Measurements from ENCODE around the gene ADAMTSL1.
"Not testable (repeated sequence)": the region's sequence is repeated elsewhere in the genome, so short reads cannot be mapped to it uniquely, and the experiment has no call there.

ADAMTSL1 gene

DNA sequence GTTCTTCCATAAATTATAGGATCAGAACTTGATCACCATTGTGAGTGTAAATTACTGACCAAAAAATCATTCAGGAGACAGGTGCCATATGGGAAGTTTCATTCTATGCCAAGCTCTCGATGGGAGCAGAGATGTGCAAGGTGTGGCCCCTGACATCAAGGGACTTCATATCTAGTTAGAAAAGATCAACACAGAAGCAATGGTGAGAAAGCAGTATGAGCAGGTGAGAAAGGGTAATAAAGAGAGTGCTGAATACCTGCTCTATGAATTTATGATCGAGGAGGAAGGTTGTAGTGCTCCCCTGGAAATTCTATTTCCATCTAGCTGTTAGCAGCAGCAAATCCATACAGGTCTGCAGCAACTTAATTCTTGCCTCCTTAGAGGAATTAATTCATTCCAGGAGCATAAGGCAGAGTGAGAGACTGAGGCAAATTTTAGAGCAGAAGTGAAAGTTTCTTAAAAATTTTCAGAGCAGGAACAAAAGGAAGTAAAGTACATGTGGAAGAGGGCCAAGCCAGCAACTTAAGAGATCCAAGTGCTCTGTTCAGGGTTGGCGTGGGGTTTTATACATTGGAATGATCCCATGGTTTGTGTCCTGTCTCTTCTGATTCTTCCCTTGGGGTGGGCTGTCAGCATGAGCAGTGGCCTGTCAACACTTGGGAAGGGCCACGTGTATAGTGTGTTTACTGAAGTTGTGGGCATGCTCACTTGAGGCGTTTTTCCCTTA lies 377.3 kb downstream of the ADAMTSL1 start:
- no peak for TF ChIP-seq POLR2A (IDR thresholded peaks at IDR 0.05; ENCODE audit: low read depth, low read length)
- no peak for FAIRE-seq

DNA sequence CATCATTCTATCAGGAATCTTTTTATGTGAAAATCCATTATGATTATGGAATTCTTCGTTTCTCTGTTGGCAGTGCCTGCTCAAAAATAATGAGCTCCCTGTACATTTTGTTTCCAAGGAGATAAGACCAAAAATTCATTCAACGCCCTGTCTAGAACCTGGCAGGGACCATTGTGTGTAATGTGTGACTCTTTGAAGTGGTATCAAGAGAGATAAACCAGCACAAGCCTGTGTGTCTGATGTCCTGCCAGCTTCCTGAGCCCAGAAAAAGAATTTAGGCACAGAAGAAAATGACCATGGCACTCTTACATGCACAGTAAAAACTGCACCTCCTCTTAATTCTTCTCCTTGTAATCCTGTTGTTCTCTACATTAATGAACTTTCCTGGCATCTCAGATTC lies 381.7 kb downstream of the ADAMTSL1 start:
- DNase-seq (ENCODE audit: insufficient read length, low spot score) (no peak), FAIRE-seq (no peak)
- TF ChIP-seq POLR2A (IDR thresholded peaks at IDR 0.05; ENCODE audit: low read depth, low read length), result no peak

More for the DNA sequence above, 377.3 kb downstream of the ADAMTSL1 start:
- no peak for DNase-seq (ENCODE audit: insufficient read length, low spot score)

GRCh38 chr9:18857334-18857733 lies 383.4 kb downstream of the ADAMTSL1 start:
- DNase-seq (ENCODE audit: insufficient read length, low spot score) (no peak), FAIRE-seq (no peak)
- TF ChIP-seq POLR2A (IDR thresholded peaks at IDR 0.05; ENCODE audit: low read depth, low read length), result no peak

DNA sequence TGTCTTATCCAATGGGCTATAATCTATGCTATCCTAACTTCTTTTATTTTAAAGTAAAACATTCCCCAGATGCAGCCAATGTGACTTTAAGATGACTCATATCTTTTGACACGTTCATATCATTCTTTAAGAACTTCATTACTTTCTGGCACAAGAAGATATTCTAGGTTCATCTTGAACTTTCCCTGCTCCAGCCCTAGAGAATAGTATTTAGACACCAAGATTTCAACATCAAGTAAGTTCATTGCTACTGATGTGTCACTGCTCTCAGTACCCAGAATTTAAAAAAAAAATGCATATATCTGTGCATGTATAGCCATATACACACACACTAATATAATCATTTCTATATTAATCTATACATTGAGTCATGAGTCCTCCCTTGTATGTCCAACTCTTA lies 383.8 kb downstream of the ADAMTSL1 start:
- FAIRE-seq (no peak), DNase-seq (ENCODE audit: insufficient read length, low spot score) (no peak)
- TF ChIP-seq POLR2A (IDR thresholded peaks at IDR 0.05; ENCODE audit: low read depth, low read length), result no peak

DNA sequence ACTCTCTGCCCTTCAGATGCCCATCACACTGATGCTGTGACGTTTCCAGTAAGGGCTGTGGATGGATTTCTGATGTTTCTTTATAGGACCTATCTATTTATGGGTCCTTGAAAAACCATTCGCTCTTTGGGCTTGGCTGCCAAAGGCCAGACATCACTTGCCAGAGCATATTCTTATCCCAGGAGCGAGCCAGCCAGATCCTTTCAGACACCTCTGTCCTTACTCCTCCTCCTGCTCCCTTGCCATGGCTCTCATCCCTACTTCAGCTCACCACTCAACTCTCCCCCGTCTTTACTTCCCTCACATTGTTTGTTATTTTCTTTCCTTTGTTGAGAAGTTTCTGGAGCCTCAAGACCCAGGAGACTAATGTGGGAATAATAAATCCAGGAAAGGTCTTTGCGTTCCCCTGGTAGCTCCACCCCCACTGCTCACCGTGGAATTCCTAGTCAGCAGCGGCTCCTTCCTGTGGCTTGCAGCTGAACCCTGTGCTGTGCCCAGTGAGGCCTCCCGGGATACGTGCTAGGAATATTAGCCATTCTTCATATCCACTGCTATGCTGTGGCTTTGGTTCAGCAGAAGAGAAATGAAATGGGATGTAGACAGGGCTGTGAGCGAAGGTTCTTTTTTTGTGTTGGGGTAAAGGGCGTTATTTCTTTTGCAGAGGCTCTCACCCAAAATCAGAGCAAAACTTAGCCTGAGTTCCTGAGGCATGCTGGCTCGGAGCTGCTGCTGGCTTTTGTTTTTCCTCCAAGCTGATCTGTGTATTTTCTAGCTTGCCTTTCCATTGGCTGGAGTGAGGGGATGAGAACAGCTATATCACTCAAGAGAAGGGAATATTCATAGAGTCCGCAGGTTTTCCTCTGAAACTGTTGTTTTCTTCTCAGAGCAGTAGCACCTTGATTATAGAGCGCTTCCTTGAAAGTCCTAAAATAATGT lies 387.9 kb downstream of the ADAMTSL1 start:
- TF ChIP-seq POLR2A (IDR thresholded peaks at IDR 0.05; ENCODE audit: low read depth, low read length), result no peak
- DNase-seq (ENCODE audit: insufficient read length, low spot score) (no peak), FAIRE-seq (no peak)

GRCh38 chr9:18863791-18864190 lies 389.8 kb downstream of the ADAMTSL1 start:
- FAIRE-seq (no peak), DNase-seq (ENCODE audit: insufficient read length, low spot score) (no peak)
- no peak for TF ChIP-seq POLR2A (IDR thresholded peaks at IDR 0.05; ENCODE audit: low read depth, low read length)

DNA sequence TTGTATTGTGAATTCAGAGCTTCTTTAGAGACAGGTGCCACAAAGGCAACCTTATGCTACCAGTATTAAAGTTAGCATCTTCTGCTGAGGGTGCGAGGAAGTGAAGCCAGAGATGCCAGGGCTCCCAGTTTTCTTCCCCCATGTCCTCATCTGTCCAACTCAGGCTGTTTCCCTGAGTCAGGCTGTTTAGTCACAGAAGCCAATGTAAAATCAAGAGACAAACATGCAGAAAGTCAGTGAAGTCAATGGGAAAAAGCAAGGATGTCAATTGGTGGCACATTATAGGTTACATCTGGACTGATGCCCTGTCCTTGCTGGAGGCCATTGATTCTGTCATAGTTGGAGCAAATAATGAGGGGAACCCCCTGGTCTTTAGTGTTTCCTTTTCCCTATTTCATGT lies 390.6 kb downstream of the ADAMTSL1 start:
- DNase-seq (ENCODE audit: insufficient read length, low spot score) (no peak), FAIRE-seq (no peak)
- TF ChIP-seq POLR2A (IDR thresholded peaks at IDR 0.05; ENCODE audit: low read depth, low read length), result no peak

DNA sequence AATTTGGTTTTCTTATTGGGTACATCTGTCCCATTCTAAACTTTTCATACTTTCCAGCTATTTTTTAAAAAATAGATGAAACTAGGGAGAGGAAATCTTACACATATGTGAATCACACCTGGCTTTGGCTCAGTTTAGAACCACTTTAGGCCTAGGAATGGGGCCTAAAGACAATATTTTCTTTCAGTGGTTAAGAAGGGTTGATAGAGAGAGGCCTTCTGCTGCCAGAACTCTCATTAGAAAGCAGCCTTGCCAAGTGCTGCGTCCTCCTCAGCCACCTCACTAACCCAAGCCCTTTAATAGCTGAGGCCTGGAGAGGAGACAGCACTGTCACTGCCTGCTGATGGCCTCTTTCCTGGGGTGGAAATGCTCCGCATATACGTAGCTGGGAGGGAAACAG lies 391.6 kb downstream of the ADAMTSL1 start:
- DNase-seq (ENCODE audit: insufficient read length, low spot score) (no peak), FAIRE-seq (no peak)
- no peak for TF ChIP-seq POLR2A (IDR thresholded peaks at IDR 0.05; ENCODE audit: low read depth, low read length)

GRCh38 chr9:18866121-18866831 lies 392.3 kb downstream of the ADAMTSL1 start:
- no peak for TF ChIP-seq POLR2A (IDR thresholded peaks at IDR 0.05; ENCODE audit: low read depth, low read length)
- DNase-seq (ENCODE audit: insufficient read length, low spot score) (no peak), FAIRE-seq (peak; percentile 78)

- no peak for DNase-seq (ENCODE audit: insufficient read length, low spot score)
- FAIRE-seq, result no peak
Observed at GRCh38 chr9:18869725-18870124, 395.8 kb downstream of the ADAMTSL1 start.

GRCh38 chr9:18874069-18874468 lies 400.1 kb downstream of the ADAMTSL1 start:
- no peak for DNase-seq (ENCODE audit: insufficient read length, low spot score)
- no peak for FAIRE-seq
- no peak for TF ChIP-seq POLR2A (IDR thresholded peaks at IDR 0.05; ENCODE audit: low read depth, low read length)

More at GRCh38 chr9:18869725-18870124, 395.8 kb downstream of the ADAMTSL1 start:
- no peak for TF ChIP-seq POLR2A (IDR thresholded peaks at IDR 0.05; ENCODE audit: low read depth, low read length)

- not testable (repeated sequence) for FAIRE-seq; DNase-seq (ENCODE audit: insufficient read length, low spot score)
Observed at GRCh38 chr9:18874990-18875389, 401.0 kb downstream of the ADAMTSL1 start.

- no peak for TF ChIP-seq POLR2A (IDR thresholded peaks at IDR 0.05; ENCODE audit: low read depth, low read length)
- DNase-seq (ENCODE audit: insufficient read length, low spot score) (no peak), FAIRE-seq (no peak)
Observed at GRCh38 chr9:18877984-18878383, 404.0 kb downstream of the ADAMTSL1 start.

DNA sequence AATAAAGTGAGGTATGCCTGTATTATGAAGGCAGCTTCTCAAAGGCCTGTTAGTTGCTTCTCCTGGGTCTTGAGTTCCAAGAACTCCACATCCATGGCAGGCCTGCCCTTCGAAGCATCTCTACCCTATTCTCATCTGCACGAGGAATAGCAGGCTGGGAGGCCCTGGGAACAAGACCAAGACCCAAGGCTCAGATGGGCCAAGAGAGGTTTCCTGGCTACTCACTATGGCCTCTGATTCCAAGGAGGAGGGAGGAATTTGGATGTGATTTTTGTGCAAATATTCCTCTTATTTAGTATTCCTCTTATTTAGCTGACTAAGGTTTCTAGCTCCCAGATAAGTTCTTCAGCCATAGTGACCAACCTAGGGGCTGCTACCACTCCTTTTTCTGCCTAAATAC lies 407.8 kb downstream of the ADAMTSL1 start:
- TF ChIP-seq POLR2A (IDR thresholded peaks at IDR 0.05; ENCODE audit: low read depth, low read length), result no peak
- FAIRE-seq, result no peak
- no peak for DNase-seq (ENCODE audit: insufficient read length, low spot score)

All from H54 (cell line).